IPS DF 6.9 (cell line): ENCODE results near the gene KLHL10.
A peak's percentile ranks its signal among the peaks of the same experiment; 100 is the strongest.

ENCODE experiments used
- DNase-seq: peaks from one replicate; pipeline ENCODE4 v3.0.0-alpha.2; 2013; ENCODE audit warnings: low read depth, low spot score
- H3K27ac ChIP-seq: one replicate; pipeline ENCODE4 v1.5.1; 2013; ENCODE audit warnings: low read length, control low read depth
- H3K27me3 ChIP-seq: 2 replicates; pipeline ENCODE4 v1.6.1; 2013; ENCODE audit warnings: mild to moderate bottlenecking, low read length; ENCODE audit not compliant: control insufficient read depth, insufficient read depth
- H3K36me3 ChIP-seq: 2 replicates; pipeline ENCODE4 v1.6.1; 2013; ENCODE audit warnings: low read length; ENCODE audit not compliant: control insufficient read depth, insufficient read depth
- H3K4me1 ChIP-seq: 2 replicates; pipeline ENCODE4 v1.6.1; 2013; ENCODE audit warnings: low read length; ENCODE audit not compliant: control insufficient read depth, insufficient read depth
- H3K4me3 ChIP-seq: 2 replicates; pipeline ENCODE4 v1.5.1; 2013; ENCODE audit warnings: mild to moderate bottlenecking, low read length
- H3K9me3 ChIP-seq: 2 replicates; pipeline ENCODE4 v1.6.1; 2013; ENCODE audit warnings: low read length, inconsistent platforms; ENCODE audit not compliant: control insufficient read depth, insufficient read depth
- WGBS: extraction: QIAGEN DNeasy Blood & Tissue Kit; methylation state at CpG from one replicate; pipeline ENCODE4 v1.1.7; 2013; ENCODE audit warnings: mixed read lengths, missing lambda C conversion rate; ENCODE audit not compliant: insufficient read length, insufficient coverage; 5-methylcytosine and 5-hydroxymethylcytosine counted together

KLHL10 gene

DNA sequence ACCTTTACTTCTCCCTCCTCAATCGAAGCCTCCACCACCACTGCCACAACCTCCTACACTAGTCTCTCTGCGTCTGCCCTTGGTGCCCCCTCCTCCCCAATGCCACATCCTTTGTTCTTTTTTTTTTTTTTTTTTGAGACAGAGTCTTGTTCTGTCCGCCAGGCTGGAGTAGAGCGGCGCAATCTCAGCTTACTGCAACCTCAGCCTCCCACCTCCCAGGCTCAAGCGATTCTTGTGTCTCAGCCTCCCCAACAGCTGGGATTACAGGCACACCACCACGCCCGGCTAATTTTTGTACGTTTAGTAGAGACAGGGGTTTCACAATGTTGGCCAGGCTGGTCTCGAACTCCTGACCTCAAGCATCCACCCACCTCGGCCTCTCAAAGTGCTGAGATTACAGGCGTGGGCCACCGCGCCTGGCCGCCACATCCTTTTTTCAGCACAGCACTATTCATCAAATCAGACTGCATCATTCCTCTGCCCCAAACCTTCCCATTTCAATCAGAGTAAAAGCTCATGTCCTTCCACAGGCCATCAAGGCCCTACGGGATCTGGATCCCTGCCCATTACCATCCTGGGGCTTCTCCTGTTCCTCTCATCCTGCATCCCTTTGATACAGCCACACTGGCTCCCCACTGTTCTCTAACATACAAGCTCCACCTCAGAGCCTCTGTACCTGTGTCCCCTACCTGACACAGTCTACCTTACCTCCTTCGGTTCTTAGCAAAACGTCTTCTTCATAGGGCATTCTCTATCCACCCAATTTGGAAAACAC is 25.6 kb downstream of the KLHL10 start:
- no peaks in the 10 kb centered on the region for H3K27me3 ChIP-seq
- no peak for DNase-seq
- no peak overlapping the region for H3K4me3 ChIP-seq
- WGBS: no CpG with 5 or more reads among the region's 18 CpGs
- peaks cover 3% of the 10 kb centered on the region; the same call in 1 of the 2 replicates for H3K36me3 ChIP-seq
- H3K9me3 ChIP-seq: no peaks in the 10 kb centered on the region
- H3K27ac ChIP-seq: no peak overlapping the region
- H3K4me1 ChIP-seq: peaks cover 3% of the 10 kb centered on the region; the same call in 1 of the 2 replicates

DNA sequence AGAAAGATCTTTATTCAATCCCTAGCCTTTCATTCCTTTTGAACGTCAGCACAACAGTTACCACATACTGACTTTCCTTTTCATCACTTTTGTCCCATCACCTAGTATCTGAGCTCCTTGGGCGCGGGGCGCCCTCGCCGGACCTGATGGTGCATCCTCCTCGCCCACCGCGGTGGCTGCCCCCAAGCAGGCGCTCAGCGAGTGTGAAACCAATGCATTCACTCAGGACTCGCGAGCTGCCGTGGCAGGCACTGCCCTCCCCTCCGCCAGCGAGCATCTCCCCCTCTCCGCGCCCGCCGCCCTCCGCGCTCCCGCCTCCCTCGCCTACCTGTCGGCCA is 26.8 kb downstream of the KLHL10 start:
- Histone ChIP-seq H3K4me1 (peaks cover 3% of the 10 kb centered on the region; the same call in 1 of the 2 replicates), H3K4me3 (peak overlapping the region; percentile 55), H3K27ac (no peak overlapping the region), H3K27me3 (no peaks in the 10 kb centered on the region), H3K9me3 (no peaks in the 10 kb centered on the region), H3K36me3 (peaks cover 8% of the 10 kb centered on the region)
- no peak for DNase-seq
- no CpG with 5 or more reads among the region's 25 CpGs for WGBS

DNA sequence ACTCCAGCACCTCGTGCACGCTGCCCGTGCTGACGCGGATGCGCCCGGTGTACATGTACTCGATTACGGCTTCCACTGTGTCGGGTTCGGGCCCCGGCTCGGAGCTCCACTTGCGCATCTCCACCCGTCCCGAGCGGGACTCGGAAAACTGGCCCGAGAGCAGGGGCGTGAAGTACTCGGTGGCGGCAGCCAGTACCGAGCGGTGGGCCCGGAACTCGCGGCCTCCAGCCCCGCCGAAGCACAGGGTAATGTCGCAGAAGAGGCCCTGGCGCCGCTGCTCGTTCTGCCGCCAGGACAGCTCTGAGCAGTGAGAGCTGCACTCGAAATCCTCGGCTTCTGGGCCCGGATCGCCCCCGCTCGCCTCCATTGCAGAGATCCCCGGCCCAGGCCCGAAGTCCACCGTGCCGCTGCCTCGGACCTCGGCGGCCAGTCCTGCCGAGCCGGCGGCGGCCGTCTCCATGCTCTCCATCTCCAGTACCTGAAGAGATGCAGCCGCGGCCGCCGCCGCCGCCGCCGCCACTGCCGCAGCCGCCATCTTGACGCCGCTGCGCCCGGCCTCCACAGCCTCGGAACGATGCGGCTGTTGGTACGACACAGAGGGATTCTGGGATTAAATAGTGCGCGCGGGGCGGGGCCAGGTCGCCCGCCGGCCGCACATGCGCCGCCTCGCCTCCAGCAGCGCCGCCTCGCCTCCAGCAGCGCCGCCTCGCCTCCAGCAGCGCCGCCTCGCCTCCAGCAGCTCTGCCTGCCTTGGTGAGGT is 27.4 kb downstream of the KLHL10 start, which contains the start of gene KLHL11:
Gene KLHL11, minus strand, starts transcription at position 588 of the 760 bp plus-strand sequence. Its CDS starts 53 bp downstream, at position 535.
- no peaks in the 10 kb centered on the region for H3K9me3 ChIP-seq
- peak within 1 kb of the TSS; percentile 55 for H3K4me3 ChIP-seq
- H3K27me3 ChIP-seq: no peaks in the 10 kb centered on the region
- DNase-seq: peak; percentile 61
- no CpG with 5 or more reads among the region's 90 CpGs for WGBS
- no peak within 1 kb of the TSS for H3K27ac ChIP-seq
- peaks cover 3% of the 10 kb centered on the region; the same call in 1 of the 2 replicates for H3K4me1 ChIP-seq
- peaks cover 13% of the 10 kb centered on the region for H3K36me3 ChIP-seq

DNA sequence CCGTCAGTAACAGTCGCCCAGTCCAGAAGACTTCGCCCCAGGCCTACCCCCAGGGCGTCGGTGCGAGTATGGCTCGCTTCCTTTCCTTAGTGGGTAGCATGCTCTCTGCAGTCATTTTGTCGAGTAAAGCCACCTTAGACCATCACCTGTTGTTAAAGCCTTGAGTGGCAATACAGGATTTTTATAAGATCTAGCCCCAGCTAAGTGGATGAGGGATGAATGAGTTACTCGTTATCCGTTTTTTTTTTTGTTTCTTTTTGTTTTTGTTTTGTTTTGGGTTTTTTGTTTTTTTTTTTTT is 27.9 kb downstream of the KLHL10 start:
- peaks cover 3% of the 10 kb centered on the region; the same call in 1 of the 2 replicates for H3K4me1 ChIP-seq
- peak overlapping the region; percentile 25; the same call in 1 of the 2 replicates for H3K4me3 ChIP-seq
- H3K36me3 ChIP-seq: peaks cover 18% of the 10 kb centered on the region
- DNase-seq: no peak
- no peaks in the 10 kb centered on the region for H3K9me3 ChIP-seq
- no CpG with 5 or more reads among the region's 10 CpGs for WGBS
- H3K27me3 ChIP-seq: no peaks in the 10 kb centered on the region
- H3K27ac ChIP-seq: no peak overlapping the region

DNA sequence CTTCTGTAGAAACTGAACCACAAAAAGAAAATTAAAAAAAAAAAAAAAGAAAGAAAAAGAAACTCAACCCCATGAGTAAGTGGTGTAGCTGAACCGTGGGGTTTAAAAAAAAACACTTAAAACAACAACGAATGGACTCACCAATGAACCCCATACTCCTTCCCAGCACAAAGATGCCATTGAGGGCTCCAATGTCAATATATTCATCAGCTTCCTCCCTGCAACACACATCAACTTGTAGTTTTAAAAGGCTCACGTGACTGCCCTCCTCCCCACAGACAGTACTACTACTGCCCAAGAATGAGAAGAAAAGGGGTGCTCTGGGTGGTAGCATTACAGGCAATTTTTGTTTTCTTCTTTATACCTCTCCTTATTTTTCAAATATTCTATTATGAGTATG is 30.9 kb downstream of the KLHL10 start:
- Histone ChIP-seq H3K27ac (no peak overlapping the region), H3K36me3 (peaks cover 38% of the 10 kb centered on the region), H3K4me1 (no peaks in the 10 kb centered on the region), H3K27me3 (no peaks in the 10 kb centered on the region), H3K4me3 (no peak overlapping the region), H3K9me3 (no peaks in the 10 kb centered on the region)
- DNase-seq: no peak
- no CpG with 5 or more reads among the region's 3 CpGs for whole genome bisulfite sequencing

DNA sequence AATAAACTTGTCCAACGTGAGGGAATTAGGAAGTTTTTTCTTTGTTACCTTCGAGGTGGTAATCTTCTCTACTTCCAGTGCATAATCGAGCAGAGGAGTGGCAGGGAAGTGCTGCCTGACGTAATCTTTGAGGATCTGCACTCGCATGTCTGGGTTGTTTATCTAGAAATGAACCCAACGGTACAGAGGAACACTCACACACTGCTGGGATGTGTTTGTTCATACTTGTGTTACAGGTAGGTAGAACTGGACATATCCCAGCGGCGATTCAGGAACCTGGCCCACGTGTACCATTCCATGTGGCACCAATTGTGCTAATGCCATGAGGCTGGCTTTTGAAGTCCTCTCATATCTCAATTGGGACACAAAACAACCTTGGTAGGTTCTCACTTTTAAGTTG is 31.8 kb downstream of the KLHL10 start:
- WGBS: no CpG with 5 or more reads among the region's 9 CpGs
- peaks cover 41% of the 10 kb centered on the region for H3K36me3 ChIP-seq
- no peaks in the 10 kb centered on the region for H3K27me3 ChIP-seq
- DNase-seq: no peak
- H3K4me1 ChIP-seq: no peaks in the 10 kb centered on the region
- H3K4me3 ChIP-seq: no peak overlapping the region
- no peak overlapping the region for H3K27ac ChIP-seq
- H3K9me3 ChIP-seq: no peaks in the 10 kb centered on the region

DNA sequence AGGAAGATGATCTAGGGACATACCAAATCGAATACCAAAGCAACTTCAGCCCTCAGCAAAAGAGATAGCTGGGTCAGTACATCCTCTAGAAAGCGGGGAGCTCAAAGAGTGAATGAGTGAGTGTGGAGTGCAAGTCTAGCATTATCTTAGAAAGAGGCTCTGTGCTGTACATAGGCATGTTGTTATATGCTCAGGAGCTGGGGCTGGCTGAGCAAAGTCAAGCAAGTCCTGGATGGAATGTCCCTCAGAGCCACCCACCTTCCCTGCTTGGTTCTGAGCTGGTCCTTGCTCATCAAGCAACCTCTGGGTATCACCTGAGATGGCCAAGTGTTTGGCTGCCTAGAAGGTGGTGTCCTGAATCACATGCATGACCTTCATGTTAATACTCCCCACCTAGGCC is 32.5 kb downstream of the KLHL10 start:
- DNase-seq: no peak
- Histone ChIP-seq H3K4me1 (no peaks in the 10 kb centered on the region), H3K4me3 (no peak overlapping the region), H3K27ac (no peak overlapping the region), H3K27me3 (no peaks in the 10 kb centered on the region), H3K9me3 (no peaks in the 10 kb centered on the region), H3K36me3 (peaks cover 44% of the 10 kb centered on the region)
- WGBS: no CpG with 5 or more reads among the region's 2 CpGs

DNA sequence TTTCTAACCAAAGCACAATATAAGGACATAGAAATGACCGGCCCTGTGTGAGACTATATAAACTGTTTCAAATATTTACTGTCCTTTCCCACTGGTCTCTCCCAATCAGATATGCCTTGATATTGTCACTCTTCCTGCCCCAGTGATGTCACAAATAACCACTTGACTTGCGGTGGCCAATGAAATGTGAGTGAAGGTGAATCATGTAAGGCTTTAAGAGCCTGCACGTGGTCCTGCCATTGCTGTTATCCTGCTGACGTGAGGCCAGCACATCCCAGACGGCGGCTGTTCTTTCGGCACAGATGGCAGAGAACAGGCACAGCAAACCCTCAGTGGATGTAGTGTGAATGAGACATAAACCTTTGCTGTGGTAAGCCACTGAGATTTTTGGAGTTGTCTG is 33.0 kb downstream of the KLHL10 start:
- H3K27me3 ChIP-seq: no peaks in the 10 kb centered on the region
- peaks cover 44% of the 10 kb centered on the region for H3K36me3 ChIP-seq
- no peaks in the 10 kb centered on the region for H3K4me1 ChIP-seq
- no CpG with 5 or more reads among the region's 7 CpGs for WGBS
- DNase-seq: no peak
- no peak overlapping the region for H3K4me3 ChIP-seq
- no peak overlapping the region for H3K27ac ChIP-seq
- no peaks in the 10 kb centered on the region for H3K9me3 ChIP-seq

DNA sequence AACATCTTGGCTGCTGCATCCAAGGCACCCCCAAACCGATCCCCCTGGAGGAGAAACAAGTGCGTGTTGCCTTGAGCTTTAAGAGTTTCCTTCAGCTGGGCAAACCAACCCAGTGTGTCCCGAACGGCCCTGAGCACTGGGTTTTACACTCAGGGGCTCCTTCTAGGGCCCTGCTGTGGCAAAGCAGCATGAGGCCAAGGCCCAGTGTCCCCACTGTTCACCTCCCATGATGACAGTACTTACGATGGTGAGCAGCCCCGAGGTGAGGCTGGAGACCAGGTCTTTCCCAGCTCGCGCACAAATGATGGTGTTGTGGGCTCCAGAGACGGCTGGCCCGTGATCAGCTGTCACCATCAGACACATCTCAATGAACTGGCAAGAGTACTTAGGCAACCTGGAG is 34.2 kb downstream of the KLHL10 start:
- Histone ChIP-seq H3K9me3 (no peaks in the 10 kb centered on the region), H3K27me3 (no peaks in the 10 kb centered on the region), H3K36me3 (peaks cover 43% of the 10 kb centered on the region), H3K4me1 (no peaks in the 10 kb centered on the region), H3K4me3 (no peak overlapping the region), H3K27ac (no peak overlapping the region)
- no CpG with 5 or more reads among the region's 10 CpGs for WGBS
- DNase-seq: no peak

DNA sequence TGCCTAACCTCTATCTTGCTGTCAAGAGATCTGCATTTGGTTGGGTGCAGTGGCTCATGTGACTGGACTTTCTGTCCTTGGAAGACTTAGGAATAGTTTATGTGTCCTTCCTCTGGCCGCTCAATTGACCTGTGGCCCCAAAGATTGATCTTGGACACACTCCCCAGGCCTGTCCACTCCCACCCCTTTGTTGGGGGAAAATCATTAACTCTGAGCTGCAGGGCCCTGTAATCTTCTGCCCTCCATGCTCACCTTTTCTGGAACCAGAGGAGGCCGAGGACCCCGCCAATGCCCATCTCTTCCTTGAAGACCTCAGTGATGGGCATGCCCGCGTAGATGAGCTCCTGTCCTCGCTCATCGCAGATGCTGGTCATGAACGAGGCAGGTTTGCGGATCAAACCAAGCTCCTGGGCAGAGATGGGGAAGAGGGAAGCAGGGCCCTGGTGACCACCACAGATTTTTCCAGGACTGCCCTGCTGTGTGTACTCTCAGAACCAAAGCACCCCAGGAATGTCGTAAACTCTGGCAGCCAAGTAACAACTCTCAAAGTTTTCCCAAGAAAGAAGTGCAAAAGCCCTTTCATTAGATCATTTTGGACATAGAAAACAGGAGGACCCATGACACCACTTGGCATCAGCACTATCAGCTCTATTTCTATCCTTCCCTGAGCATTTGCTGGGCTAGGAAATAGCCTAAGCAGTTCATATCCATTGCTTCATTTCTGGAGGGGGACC is 36.1 kb downstream of the KLHL10 start:
- H3K36me3 ChIP-seq: peaks cover 47% of the 10 kb centered on the region
- no peak overlapping the region for H3K27ac ChIP-seq
- no peaks in the 10 kb centered on the region for H3K4me1 ChIP-seq
- no peak for DNase-seq
- no peak overlapping the region for H3K4me3 ChIP-seq
- H3K9me3 ChIP-seq: no peaks in the 10 kb centered on the region
- no CpG with 5 or more reads among the region's 10 CpGs for WGBS
- H3K27me3 ChIP-seq: no peaks in the 10 kb centered on the region
